HG02588 (cell line): ENCODE measurements around the gene TEAD4.

ENCODE experiments used
- ATAC-seq: cut with Tn5 transposase; IDR thresholded peaks from one replicate; pipeline ENCODE4 v1.9.1; 2021; ENCODE audit warnings: mild to moderate bottlenecking, moderate library complexity; ENCODE audit not compliant: unreplicated experiment

Gene TEAD4

GRCh38 chr12:3028108-3028507, 68.9 kb downstream of the TEAD4 start:
- ATAC-seq: no peak

- ATAC-seq: no peak
Measured at GRCh38 chr12:3030821-3031429, 71.7 kb downstream of the TEAD4 start.

GRCh38 chr12:3032161-3032560, 73.0 kb downstream of the TEAD4 start:
- ATAC-seq: no peak

GRCh38 chr12:3032770-3033538, 73.8 kb downstream of the TEAD4 start:
- no peak for ATAC-seq

GRCh38 chr12:3033539-3033867, 74.3 kb downstream of the TEAD4 start:
- no peak for ATAC-seq

GRCh38 chr12:3034067-3034750, 75.0 kb downstream of the TEAD4 start:
- ATAC-seq: no peak

- ATAC-seq: no peak
Measured at GRCh38 chr12:3035171-3035570, 76.0 kb downstream of the TEAD4 start.

- no peak for ATAC-seq
Measured at GRCh38 chr12:3035815-3036702, 76.9 kb downstream of the TEAD4 start.

GRCh38 chr12:3036901-3037600, 77.9 kb downstream of the TEAD4 start:
- no peak for ATAC-seq

GRCh38 chr12:3038166-3038565, 79.0 kb downstream of the TEAD4 start:
- no peak for ATAC-seq

- ATAC-seq: no peak
Measured at GRCh38 chr12:3038926-3039510, 79.8 kb downstream of the TEAD4 start.

GRCh38 chr12:3040026-3040656, 80.9 kb downstream of the TEAD4 start:
- ATAC-seq: no peak

- no peak for ATAC-seq
Measured at GRCh38 chr12:3040663-3041544, 81.7 kb downstream of the TEAD4 start.

- no peak for ATAC-seq
Measured at GRCh38 chr12:3041558-3042164, 82.5 kb downstream of the TEAD4 start.

GRCh38 chr12:3042394-3042793, 83.2 kb downstream of the TEAD4 start:
- ATAC-seq: no peak

- no peak for ATAC-seq
Measured at GRCh38 chr12:3042826-3043225, 83.6 kb downstream of the TEAD4 start.

GRCh38 chr12:3043406-3043805, 84.2 kb downstream of the TEAD4 start:
- ATAC-seq: no peak

- no peak for ATAC-seq
Measured at GRCh38 chr12:3044141-3044630, 85.0 kb downstream of the TEAD4 start.
